T follicular helper cell (primary cell): Measurements from ENCODE around the gene CYP3A7.
"Not testable (repeated sequence)": the region's sequence is repeated elsewhere in the genome, so short reads cannot be mapped to it uniquely, and the experiment has no call there.

ENCODE experiments used
- DNase-seq: peaks from one replicate; pipeline ENCODE4 v3.0.0-alpha.2; 2020; ENCODE audit warnings: low read depth

CYP3A7 gene

GRCh38 chr7:99709260-99709659 is 25.7 kb downstream of the CYP3A7 start:
- no peak for DNase-seq

- DNase-seq = no peak
Measured at GRCh38 chr7:99707096-99707495, 27.9 kb downstream of the CYP3A7 start.

GRCh38 chr7:99699946-99700345 is 35.0 kb downstream of the CYP3A7 start:
- DNase-seq = no peak

GRCh38 chr7:99698867-99699730 is 35.9 kb downstream of the CYP3A7 start:
- DNase-seq = not testable (repeated sequence)

- no peak for DNase-seq
Measured at GRCh38 chr7:99694912-99695304, 40.1 kb downstream of the CYP3A7 start.

- no peak for DNase-seq
Measured at GRCh38 chr7:99694201-99694911, 40.6 kb downstream of the CYP3A7 start.

GRCh38 chr7:99693427-99694200 is 41.4 kb downstream of the CYP3A7 start:
- no peak for DNase-seq

- DNase-seq = no peak
Measured at GRCh38 chr7:99693100-99693426, 41.9 kb downstream of the CYP3A7 start.

- not testable (repeated sequence) for DNase-seq
Measured at GRCh38 chr7:99692563-99692962, 42.4 kb downstream of the CYP3A7 start.

- not testable (repeated sequence) for DNase-seq
Measured at GRCh38 chr7:99691658-99692057, 43.3 kb downstream of the CYP3A7 start.

- not testable (repeated sequence) for DNase-seq
Measured at GRCh38 chr7:99690918-99691317, 44.1 kb downstream of the CYP3A7 start.

- DNase-seq = not testable (repeated sequence)
Measured at GRCh38 chr7:99685871-99686608, 49.0 kb downstream of the CYP3A7 start.

- no peak for DNase-seq
Measured at GRCh38 chr7:99685129-99685758, 49.8 kb downstream of the CYP3A7 start.

GRCh38 chr7:99679400-99680191 is 55.4 kb downstream of the CYP3A7 start, which contains the start of gene CYP3A5:
CYP3A5 (minus strand) TSS chr7:99679996; CDS start chr7:99679896, 100 bp downstream.
- no peak for DNase-seq

- no peak for DNase-seq
Measured at GRCh38 chr7:99679032-99679399, 56.0 kb downstream of the CYP3A7 start.

- no peak for DNase-seq
Measured at GRCh38 chr7:99677648-99678045, 57.3 kb downstream of the CYP3A7 start.

- no peak for DNase-seq
Measured at GRCh38 chr7:99677013-99677647, 57.9 kb downstream of the CYP3A7 start.

GRCh38 chr7:99674995-99675742 is 59.8 kb downstream of the CYP3A7 start:
- DNase-seq = no peak

GRCh38 chr7:99672573-99672972 is 62.4 kb downstream of the CYP3A7 start:
- DNase-seq = no peak
